ENCODE results near the gene MTCL3.

DNA sequence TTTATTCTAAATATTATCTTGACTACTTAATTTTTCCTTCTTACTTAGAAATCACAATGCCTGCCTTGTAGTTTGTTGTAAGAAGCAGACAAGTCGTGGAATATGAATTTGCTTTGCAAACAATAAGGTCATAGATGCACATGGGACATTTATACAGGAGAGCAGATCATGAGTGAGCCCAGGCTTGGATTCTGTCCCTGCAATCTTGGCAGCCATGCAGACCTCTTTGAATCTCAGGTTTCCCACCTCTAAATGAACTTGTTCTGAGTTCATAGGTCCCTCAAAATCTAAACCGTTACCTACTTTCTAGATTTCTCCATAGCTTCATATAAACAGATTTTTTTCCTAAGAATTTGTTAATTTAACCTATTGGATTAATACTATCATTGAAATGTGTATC, 79.4 kb downstream of the MTCL3 start:
- TF ChIP-seq, protein P1, sequence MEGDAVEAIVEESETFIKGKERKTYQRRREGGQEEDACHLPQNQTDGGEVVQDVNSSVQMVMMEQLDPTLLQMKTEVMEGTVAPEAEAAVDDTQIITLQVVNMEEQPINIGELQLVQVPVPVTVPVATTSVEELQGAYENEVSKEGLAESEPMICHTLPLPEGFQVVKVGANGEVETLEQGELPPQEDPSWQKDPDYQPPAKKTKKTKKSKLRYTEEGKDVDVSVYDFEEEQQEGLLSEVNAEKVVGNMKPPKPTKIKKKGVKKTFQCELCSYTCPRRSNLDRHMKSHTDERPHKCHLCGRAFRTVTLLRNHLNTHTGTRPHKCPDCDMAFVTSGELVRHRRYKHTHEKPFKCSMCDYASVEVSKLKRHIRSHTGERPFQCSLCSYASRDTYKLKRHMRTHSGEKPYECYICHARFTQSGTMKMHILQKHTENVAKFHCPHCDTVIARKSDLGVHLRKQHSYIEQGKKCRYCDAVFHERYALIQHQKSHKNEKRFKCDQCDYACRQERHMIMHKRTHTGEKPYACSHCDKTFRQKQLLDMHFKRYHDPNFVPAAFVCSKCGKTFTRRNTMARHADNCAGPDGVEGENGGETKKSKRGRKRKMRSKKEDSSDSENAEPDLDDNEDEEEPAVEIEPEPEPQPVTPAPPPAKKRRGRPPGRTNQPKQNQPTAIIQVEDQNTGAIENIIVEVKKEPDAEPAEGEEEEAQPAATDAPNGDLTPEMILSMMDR (IDR thresholded peaks at IDR 0.05; ENCODE audit: low read depth, low read length, poor library complexity, severe bottlenecking): no peak
- no peak for TF ChIP-seq EZH2phosphoT487 (IDR thresholded peaks at IDR 0.05; ENCODE audit: borderline replicate concordance, low read length)

Measured in DOHH2 (cell line).